Keratinocyte (primary cell): ENCODE data around the gene TP53INP2.

Experiments used
- EZH2 ChIP-seq: IDR thresholded peaks from one replicate; pipeline ENCODE4 v1.6.1; 2012; ENCODE audit warnings: inconsistent platforms, mild to moderate bottlenecking, low read length, moderate library complexity
- TF ChIP-seq, protein P1 (sequence below), 3 experiments: IDR thresholded peaks in 1 of 3; conservative IDR thresholded peaks in 1 of 3; optimal IDR thresholded peaks in 1 of 3; 2 replicates in 2 of 3; 3 replicates in 1 of 3; pipeline versions ENCODE3 to v1.5.1; 2011; ENCODE audit warnings: low read length in 3 of 3, mild to moderate bottlenecking in 3 of 3, moderate library complexity in 2 of 3, control low read depth in 1 of 3, inconsistent platforms in 1 of 3; ENCODE audit not compliant: insufficient read depth in 2 of 3; ENCODE audit errors: extremely low read depth in 1 of 3

DNA sequence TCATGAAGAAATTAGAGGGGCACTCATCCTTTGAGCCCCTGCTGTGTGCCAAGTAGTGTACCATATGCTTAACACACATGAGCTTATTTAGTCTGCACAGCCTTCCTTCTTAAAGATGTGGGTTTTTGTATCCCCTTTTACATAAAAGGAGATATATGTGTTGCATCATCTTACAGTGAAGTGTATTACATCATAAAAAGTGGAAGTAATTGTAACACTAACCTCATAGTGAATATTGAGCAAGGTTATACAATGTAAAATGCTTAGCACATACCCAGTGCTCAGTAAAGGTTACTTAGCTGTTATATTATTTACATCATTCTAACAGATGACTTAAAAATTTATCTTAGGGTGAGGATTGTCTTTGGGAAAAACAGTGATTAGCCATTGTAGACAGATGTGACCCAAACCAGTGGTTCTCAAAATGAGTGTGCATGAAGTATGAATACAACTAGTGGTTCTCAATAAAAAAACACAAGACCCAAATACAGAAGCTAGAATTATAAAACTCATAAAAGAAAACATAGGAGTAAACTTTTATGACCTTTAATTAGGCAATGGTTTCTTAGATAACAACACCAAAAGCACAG is 23.5 kb upstream of the TP53INP2 start:
- TF ChIP-seq, protein P1, sequence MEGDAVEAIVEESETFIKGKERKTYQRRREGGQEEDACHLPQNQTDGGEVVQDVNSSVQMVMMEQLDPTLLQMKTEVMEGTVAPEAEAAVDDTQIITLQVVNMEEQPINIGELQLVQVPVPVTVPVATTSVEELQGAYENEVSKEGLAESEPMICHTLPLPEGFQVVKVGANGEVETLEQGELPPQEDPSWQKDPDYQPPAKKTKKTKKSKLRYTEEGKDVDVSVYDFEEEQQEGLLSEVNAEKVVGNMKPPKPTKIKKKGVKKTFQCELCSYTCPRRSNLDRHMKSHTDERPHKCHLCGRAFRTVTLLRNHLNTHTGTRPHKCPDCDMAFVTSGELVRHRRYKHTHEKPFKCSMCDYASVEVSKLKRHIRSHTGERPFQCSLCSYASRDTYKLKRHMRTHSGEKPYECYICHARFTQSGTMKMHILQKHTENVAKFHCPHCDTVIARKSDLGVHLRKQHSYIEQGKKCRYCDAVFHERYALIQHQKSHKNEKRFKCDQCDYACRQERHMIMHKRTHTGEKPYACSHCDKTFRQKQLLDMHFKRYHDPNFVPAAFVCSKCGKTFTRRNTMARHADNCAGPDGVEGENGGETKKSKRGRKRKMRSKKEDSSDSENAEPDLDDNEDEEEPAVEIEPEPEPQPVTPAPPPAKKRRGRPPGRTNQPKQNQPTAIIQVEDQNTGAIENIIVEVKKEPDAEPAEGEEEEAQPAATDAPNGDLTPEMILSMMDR (optimal IDR thresholded peaks at IDR 0.05 in 1 of 3, IDR thresholded peaks at IDR 0.05 in 1 of 3, conservative IDR thresholded peaks at IDR 0.05 in 1 of 3; ENCODE audit: extremely low read depth in 1 of 3, insufficient read depth in 2 of 3, low read length in 3 of 3) = no peak
- no peak for TF ChIP-seq EZH2
